ENCODE measurements around the gene HERC4.
"Not testable (repeated sequence)": the region's sequence is repeated elsewhere in the genome, so short reads cannot be mapped to it uniquely, and the experiment has no call there.

The HERC4 gene

DNA sequence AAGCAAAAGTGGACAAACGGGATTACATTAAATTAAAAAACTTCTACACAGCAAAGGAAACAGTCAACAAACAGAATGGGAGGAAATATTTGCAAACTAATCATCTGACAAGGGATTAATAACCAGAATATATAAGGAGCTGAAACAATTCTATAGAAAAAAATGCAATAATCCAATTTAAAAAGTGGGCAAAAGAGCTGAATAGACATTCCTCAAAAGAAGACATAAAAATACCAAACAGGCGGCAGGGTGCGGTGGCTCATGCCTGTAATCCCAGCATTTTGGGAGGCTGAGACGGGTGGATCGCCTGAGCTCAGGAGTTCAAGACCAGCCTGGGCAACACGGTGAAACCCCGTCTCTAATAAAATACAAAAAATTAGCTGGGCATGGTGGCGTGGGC is 92.5 kb downstream of the HERC4 start:
- not testable (repeated sequence) for H3K27me3 ChIP-seq (replicated peaks; ENCODE audit: control insufficient read depth, insufficient read depth, low read length); DNase-seq (ENCODE audit: low read depth); H3K4me1 ChIP-seq (ENCODE audit: control insufficient read depth, insufficient read depth, low read length); H3K9ac ChIP-seq (ENCODE audit: low read length); H3K9me3 ChIP-seq (ENCODE audit: control insufficient read depth, low read length); H3K4me3 ChIP-seq (ENCODE audit: low read length)
- H3K36me3 ChIP-seq (ENCODE audit: control insufficient read depth, insufficient read depth, low read length, severe bottlenecking), result peaks cover 86% of the 10 kb centered on the region

DNA sequence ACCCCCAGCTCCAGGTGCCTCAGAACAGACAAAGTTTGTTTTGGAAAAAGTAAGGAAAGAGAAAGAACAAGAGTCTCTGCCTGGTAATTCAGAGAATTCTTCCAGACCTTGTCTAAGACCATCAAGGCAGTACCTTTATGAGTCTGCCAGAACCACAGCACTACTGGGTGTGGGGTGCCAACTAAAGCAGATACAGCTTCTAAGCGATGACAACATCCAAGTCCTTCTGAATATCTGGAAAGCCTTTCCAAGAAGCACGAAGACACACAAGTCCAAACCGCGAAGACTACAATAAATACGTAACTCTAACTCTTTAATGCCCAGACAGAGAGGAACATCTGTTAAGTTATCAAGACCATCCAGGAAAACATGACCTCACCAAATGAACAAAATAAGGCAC is 96.3 kb downstream of the HERC4 start:
- no peak overlapping the region for H3K4me3 ChIP-seq (ENCODE audit: low read length)
- H3K4me1 ChIP-seq (ENCODE audit: control insufficient read depth, insufficient read depth, low read length), result peaks cover 8% of the 10 kb centered on the region
- H3K36me3 ChIP-seq (ENCODE audit: control insufficient read depth, insufficient read depth, low read length, severe bottlenecking), result peaks cover 83% of the 10 kb centered on the region
- H3K9me3 ChIP-seq (ENCODE audit: control insufficient read depth, low read length), result no peaks in the 10 kb centered on the region
- no peaks in the 10 kb centered on the region for H3K27me3 ChIP-seq (replicated peaks; ENCODE audit: control insufficient read depth, insufficient read depth, low read length)
- no peak for DNase-seq (ENCODE audit: low read depth)
- H3K9ac ChIP-seq (ENCODE audit: low read length), result no peak overlapping the region

DNA sequence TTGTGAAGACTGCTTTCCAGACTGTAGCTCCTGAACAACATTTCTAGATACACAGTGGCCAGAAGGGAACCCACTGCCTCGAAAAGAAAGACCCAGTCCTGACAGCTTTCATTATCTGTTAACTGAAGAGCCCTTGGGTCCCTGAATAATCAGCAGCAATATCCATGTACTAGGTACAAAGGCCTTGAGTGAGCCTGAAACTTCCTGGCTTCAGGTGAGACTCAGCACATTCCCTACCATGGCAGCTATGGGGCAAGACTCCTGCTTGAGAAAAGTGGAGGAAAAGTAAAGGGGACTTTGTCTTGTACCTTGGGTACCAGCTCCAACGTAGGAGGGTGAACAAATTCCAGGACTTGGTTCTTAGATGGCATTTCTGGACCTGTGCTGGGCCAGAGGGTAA is 97.8 kb downstream of the HERC4 start:
- H3K9ac ChIP-seq (ENCODE audit: low read length), result no peak overlapping the region
- H3K4me1 ChIP-seq (ENCODE audit: control insufficient read depth, insufficient read depth, low read length), result peaks cover 8% of the 10 kb centered on the region
- H3K27me3 ChIP-seq (replicated peaks; ENCODE audit: control insufficient read depth, insufficient read depth, low read length), result no peaks in the 10 kb centered on the region
- DNase-seq (ENCODE audit: low read depth), result no peak
- no peak overlapping the region for H3K4me3 ChIP-seq (ENCODE audit: low read length)
- H3K9me3 ChIP-seq (ENCODE audit: control insufficient read depth, low read length), result no peaks in the 10 kb centered on the region
- H3K36me3 ChIP-seq (ENCODE audit: control insufficient read depth, insufficient read depth, low read length, severe bottlenecking), result peaks cover 92% of the 10 kb centered on the region

DNA sequence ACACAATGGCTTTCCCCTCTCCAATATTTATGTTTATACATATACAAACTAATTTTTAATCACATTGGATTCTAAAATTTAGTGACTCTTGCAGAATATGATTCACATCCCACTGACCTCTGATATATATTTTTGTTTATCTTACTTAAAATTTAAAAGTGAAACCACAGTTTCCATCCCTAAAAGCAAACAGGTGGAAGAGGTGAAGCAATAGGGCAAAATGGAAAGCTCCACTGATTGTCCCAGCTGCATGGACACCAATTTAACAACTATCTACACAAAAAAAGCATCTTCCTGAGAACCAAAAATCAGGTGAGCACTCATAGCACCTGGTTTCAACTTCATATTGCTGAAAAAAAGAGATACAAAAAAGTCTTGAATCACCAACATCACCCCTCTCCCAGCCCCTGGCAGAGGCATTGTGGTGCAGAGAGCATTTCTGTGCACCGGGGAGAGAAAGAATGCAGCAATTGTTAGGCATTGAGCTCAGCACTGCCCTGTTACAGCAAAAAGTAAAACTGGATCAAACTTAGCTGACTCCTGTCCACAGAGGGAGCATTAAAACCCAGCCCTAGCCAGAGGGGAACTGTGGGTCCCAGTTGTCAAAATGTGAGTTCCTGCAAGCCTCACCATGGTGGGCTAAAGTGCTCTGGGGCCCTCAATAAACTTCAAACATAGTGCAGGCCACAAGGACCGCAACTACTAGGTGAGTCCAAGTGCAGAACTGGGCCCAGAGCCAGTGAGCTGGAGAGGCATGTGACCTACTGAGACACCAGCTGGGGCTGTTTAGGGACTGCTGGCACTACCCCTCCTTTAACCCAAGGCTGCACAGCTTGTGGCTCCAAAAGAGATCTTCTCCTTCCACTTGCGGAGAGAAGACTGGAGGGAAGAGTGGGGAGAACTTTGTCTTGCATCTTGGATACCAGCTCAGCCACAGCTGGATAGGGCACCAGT is 98.5 kb downstream of the HERC4 start:
- Histone ChIP-seq H3K36me3 (ENCODE audit: control insufficient read depth, insufficient read depth, low read length, severe bottlenecking) (peaks cover 92% of the 10 kb centered on the region), H3K9ac (ENCODE audit: low read length) (no peak overlapping the region), H3K27me3 (replicated peaks; ENCODE audit: control insufficient read depth, insufficient read depth, low read length) (no peaks in the 10 kb centered on the region), H3K4me3 (ENCODE audit: low read length) (no peak overlapping the region), H3K4me1 (ENCODE audit: control insufficient read depth, insufficient read depth, low read length) (peaks cover 8% of the 10 kb centered on the region), H3K9me3 (ENCODE audit: control insufficient read depth, low read length) (peaks cover 4% of the 10 kb centered on the region)
- no peak for DNase-seq (ENCODE audit: low read depth)

DNA sequence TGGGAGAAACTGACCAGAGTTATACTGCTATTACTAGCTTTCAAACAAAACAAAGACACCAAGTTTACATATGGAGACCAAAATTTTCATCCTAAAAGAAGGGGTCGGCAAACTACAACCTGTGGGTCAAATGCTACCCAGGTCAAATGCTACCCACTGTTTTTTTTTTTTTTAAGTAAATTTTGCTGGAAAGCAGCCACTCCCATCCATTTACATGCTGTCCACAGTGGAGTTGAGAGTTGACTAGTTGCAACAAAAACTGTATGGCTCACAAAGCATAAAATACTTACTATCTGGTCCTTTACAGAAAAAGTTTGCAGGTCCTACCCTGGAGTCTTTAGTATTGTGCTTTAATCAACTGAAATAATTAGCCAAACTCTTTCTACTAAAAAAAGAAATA is 99.2 kb downstream of the HERC4 start:
- Histone ChIP-seq H3K9ac (ENCODE audit: low read length) (no peak overlapping the region), H3K36me3 (ENCODE audit: control insufficient read depth, insufficient read depth, low read length, severe bottlenecking) (peaks cover 91% of the 10 kb centered on the region), H3K9me3 (ENCODE audit: control insufficient read depth, low read length) (peaks cover 11% of the 10 kb centered on the region), H3K27me3 (replicated peaks; ENCODE audit: control insufficient read depth, insufficient read depth, low read length) (no peaks in the 10 kb centered on the region), H3K4me3 (ENCODE audit: low read length) (no peak overlapping the region), H3K4me1 (ENCODE audit: control insufficient read depth, insufficient read depth, low read length) (peaks cover 8% of the 10 kb centered on the region)
- no peak for DNase-seq (ENCODE audit: low read depth)

DNA sequence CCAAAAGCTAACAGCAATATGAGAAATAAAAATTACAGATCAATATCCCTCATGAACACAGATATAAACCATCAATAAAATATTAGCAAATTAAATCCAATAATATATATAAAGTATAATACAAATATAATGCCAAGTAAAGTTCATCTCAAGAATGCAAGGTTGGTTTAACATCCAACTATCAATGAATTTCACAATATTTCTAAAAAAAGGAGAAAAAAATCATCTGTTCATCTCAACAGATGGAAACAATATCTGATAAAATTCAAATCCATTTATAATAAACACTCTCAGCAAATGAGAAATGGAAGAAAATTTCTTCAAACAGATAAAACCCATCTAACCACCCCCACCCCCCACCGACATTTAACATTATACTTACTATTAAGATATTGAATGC is 103.8 kb downstream of the HERC4 start:
- Histone ChIP-seq H3K9me3 (ENCODE audit: control insufficient read depth, low read length) (peaks cover 21% of the 10 kb centered on the region), H3K36me3 (ENCODE audit: control insufficient read depth, insufficient read depth, low read length, severe bottlenecking) (peaks cover 82% of the 10 kb centered on the region), H3K4me3 (ENCODE audit: low read length) (no peak overlapping the region), H3K9ac (ENCODE audit: low read length) (no peak overlapping the region), H3K27me3 (replicated peaks; ENCODE audit: control insufficient read depth, insufficient read depth, low read length) (no peaks in the 10 kb centered on the region), H3K4me1 (ENCODE audit: control insufficient read depth, insufficient read depth, low read length) (peaks cover 2% of the 10 kb centered on the region)
- DNase-seq (ENCODE audit: low read depth), result no peak

DNA sequence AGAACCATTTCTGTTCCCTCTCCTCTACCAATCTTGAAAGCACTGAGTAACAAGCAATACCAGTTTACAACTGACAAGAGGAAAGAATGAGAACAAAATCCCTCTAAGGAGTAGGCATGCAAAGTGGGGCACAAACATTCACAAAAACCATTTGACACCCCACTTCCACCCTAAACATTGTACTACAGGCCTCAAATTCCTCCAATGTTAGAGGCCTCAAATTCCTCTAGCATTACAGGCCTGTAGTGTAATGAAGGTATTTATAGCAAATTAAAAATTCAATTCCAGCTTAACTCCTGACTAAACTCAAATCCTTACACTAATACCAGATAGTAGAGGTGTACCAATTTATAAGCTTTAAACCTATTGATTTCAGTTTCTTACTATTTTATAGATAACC is 105.2 kb downstream of the HERC4 start:
- H3K36me3 ChIP-seq (ENCODE audit: control insufficient read depth, insufficient read depth, low read length, severe bottlenecking), result peaks cover 84% of the 10 kb centered on the region

DNA sequence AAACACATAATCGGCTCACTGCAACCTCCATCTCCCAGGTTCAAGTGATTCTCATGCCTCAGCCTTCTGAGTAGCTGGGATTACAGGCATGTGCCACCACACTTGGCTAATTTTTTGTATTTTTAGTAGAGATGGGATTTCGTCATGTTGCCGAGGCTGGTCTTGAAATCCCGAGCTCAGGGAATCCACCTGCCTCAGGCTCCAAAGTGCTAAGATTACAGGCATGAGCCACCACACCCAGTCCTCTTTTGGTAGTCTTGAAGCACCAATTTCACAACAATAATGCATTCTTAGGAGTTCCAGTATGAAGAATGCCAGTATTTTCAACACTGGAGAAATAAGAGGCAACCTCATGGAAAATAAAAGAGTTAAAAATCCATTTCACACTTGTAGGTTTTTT is 109.0 kb downstream of the HERC4 start:
- not testable (repeated sequence) for H3K4me1 ChIP-seq (ENCODE audit: control insufficient read depth, insufficient read depth, low read length)
- H3K9me3 ChIP-seq (ENCODE audit: control insufficient read depth, low read length), result peaks cover 12% of the 10 kb centered on the region

More for the DNA sequence above, 105.2 kb downstream of the HERC4 start:
- peak; percentile 10 for DNase-seq (ENCODE audit: low read depth)
- no peaks in the 10 kb centered on the region for H3K4me1 ChIP-seq (ENCODE audit: control insufficient read depth, insufficient read depth, low read length)
- H3K9ac ChIP-seq (ENCODE audit: low read length), result no peak overlapping the region
- H3K27me3 ChIP-seq (replicated peaks; ENCODE audit: control insufficient read depth, insufficient read depth, low read length), result no peaks in the 10 kb centered on the region
- no peak overlapping the region for H3K4me3 ChIP-seq (ENCODE audit: low read length)
- peaks cover 21% of the 10 kb centered on the region for H3K9me3 ChIP-seq (ENCODE audit: control insufficient read depth, low read length)

DNA sequence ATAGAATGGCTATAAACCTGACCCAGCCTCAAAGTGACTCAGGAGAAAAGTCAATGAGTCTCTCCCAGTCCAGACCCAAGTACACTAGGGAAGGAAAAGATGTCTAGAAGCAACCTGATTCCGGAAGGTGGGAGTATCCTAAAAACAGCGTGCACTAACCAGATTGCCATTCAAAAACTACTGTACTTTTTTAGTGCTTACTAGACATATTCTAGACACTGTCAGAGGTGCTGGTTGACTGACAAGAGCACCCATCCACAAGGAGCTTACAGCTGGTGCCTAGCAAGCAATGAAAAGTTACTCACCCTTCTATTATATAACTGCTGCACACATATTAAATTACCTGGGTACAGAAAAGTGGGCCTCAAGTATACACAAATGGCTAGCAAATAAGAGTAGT is 109.6 kb downstream of the HERC4 start:
- H3K27me3 ChIP-seq (replicated peaks; ENCODE audit: control insufficient read depth, insufficient read depth, low read length), result no peaks in the 10 kb centered on the region
- no peak for DNase-seq (ENCODE audit: low read depth)
- H3K4me1 ChIP-seq (ENCODE audit: control insufficient read depth, insufficient read depth, low read length), result no peaks in the 10 kb centered on the region
- H3K4me3 ChIP-seq (ENCODE audit: low read length), result no peak overlapping the region
- no peak overlapping the region for H3K9ac ChIP-seq (ENCODE audit: low read length)
- peaks cover 76% of the 10 kb centered on the region for H3K36me3 ChIP-seq (ENCODE audit: control insufficient read depth, insufficient read depth, low read length, severe bottlenecking)
- H3K9me3 ChIP-seq (ENCODE audit: control insufficient read depth, low read length), result peaks cover 6% of the 10 kb centered on the region

More for the DNA sequence above, 109.0 kb downstream of the HERC4 start:
- not testable (repeated sequence) for H3K27me3 ChIP-seq (replicated peaks; ENCODE audit: control insufficient read depth, insufficient read depth, low read length); H3K4me3 ChIP-seq (ENCODE audit: low read length); H3K9ac ChIP-seq (ENCODE audit: low read length)
- DNase-seq (ENCODE audit: low read depth), result peak; percentile 7
- peaks cover 75% of the 10 kb centered on the region for H3K36me3 ChIP-seq (ENCODE audit: control insufficient read depth, insufficient read depth, low read length, severe bottlenecking)

DNA sequence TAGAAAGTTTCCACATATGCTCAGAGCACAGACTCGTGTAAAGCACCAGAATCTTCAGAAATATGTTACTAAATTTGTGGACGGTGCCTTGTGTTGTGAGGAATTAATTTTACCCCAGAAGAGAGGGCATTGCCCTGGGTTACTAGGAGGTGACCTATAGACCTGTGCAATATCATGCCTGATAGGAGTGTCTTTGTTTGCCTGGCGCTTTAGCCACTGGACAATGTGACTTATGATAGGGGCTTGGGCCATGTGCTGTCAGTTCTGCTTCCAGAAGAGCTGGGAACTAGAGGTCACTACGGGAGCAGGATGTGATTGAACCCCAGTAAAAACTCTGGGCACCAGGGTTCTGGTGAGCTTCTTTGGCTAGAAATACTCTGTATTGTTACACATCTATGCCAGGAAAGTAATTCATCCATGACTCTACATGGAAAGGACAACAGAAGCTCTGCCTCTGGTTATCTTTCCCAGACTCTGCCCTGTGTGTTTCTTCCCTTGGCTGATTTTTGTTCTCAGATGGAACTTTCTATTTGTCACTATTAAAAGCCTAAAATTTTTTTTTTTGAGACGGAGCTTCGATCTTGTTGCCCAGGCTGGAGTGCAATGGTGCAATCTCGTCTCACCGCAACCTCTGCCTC is 115.1 kb downstream of the HERC4 start:
- Histone ChIP-seq H3K4me3 (ENCODE audit: low read length) (no peak overlapping the region), H3K4me1 (ENCODE audit: control insufficient read depth, insufficient read depth, low read length) (no peaks in the 10 kb centered on the region)
- no peak for DNase-seq (ENCODE audit: low read depth)

DNA sequence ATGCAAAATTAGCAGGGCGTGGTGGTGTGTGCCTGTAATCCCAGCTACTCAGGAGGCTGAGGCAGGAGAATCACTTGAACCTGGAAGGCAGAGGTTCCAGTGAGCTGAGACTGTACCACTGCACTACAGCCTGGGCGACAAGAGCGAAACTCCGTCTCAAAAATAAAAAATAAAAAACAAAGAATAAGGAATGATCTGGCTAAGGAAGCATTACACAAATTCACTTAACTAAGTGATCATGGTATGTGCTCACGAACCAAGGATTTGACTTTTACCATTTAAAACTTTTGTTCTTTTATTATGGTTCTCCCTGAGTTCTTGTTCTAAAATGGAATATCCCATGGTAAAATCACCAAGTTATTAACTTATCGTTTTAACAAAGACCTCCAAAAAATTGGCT is 119.5 kb downstream of the HERC4 start:
- Histone ChIP-seq H3K27me3 (replicated peaks; ENCODE audit: control insufficient read depth, insufficient read depth, low read length) (no peaks in the 10 kb centered on the region), H3K9me3 (ENCODE audit: control insufficient read depth, low read length) (no peaks in the 10 kb centered on the region), H3K4me3 (ENCODE audit: low read length) (no peak overlapping the region), H3K36me3 (ENCODE audit: control insufficient read depth, insufficient read depth, low read length, severe bottlenecking) (peaks cover 67% of the 10 kb centered on the region), H3K4me1 (ENCODE audit: control insufficient read depth, insufficient read depth, low read length) (no peaks in the 10 kb centered on the region), H3K9ac (ENCODE audit: low read length) (no peak overlapping the region)
- no peak for DNase-seq (ENCODE audit: low read depth)

More for the DNA sequence above, 115.1 kb downstream of the HERC4 start:
- Histone ChIP-seq H3K9ac (ENCODE audit: low read length) (no peak overlapping the region), H3K27me3 (replicated peaks; ENCODE audit: control insufficient read depth, insufficient read depth, low read length) (no peaks in the 10 kb centered on the region), H3K9me3 (ENCODE audit: control insufficient read depth, low read length) (no peaks in the 10 kb centered on the region), H3K36me3 (ENCODE audit: control insufficient read depth, insufficient read depth, low read length, severe bottlenecking) (peaks cover 62% of the 10 kb centered on the region)
